Smooth muscle cell (in vitro differentiated cells): Measurements from ENCODE around the gene ATP2B3. TPM values are rescaled to one million over a fixed set of nuclear protein-coding genes. Genes with fewer than 3 reads are reported as not detected.

Experiments
- DNase-seq: peaks from one replicate; lab custom pipeline; 2025; ENCODE audit not compliant: unreplicated experiment; lab: John Stamatoyannopoulos, UW
- H2AFZ ChIP-seq: fragments of 200-600 bp; sonication (generic); 2 replicates; pipeline ENCODE4 v1.6.0; 2016; ENCODE audit warnings: antibody characterized with exemption, low read depth, mild to moderate bottlenecking
- H3F3A ChIP-seq: fragments of 200-600 bp; sonication (generic); 2 replicates; pipeline ENCODE4 v1.6.0; 2017; ENCODE audit warnings: antibody characterized with exemption, low read depth
- H3K27ac ChIP-seq: fragments of 200-600 bp; sonication (generic); 2 replicates; pipeline ENCODE4 v1.5.1; 2016; ENCODE audit warnings: low read depth, mild to moderate bottlenecking
- H3K27me3 ChIP-seq: fragments of 200-600 bp; sonication (generic); 2 replicates; pipeline ENCODE4 v1.6.1; 2016; ENCODE audit warnings: low read depth, mild to moderate bottlenecking
- H3K36me3 ChIP-seq: fragments of 200-600 bp; sonication (generic); 2 replicates; pipeline ENCODE4 v1.5.1; 2016; ENCODE audit warnings: low read depth
- H3K4me1 ChIP-seq: fragments of 200-600 bp; sonication (generic); 2 replicates; pipeline ENCODE4 v1.5.1; 2016; ENCODE audit warnings: low read depth
- H3K4me2 ChIP-seq: fragments of 200-600 bp; sonication (generic); 2 replicates; pipeline ENCODE4 v1.6.0; 2016; ENCODE audit warnings: mild to moderate bottlenecking
- H3K4me3 ChIP-seq: fragments of 200-600 bp; sonication (generic); 2 replicates; pipeline ENCODE4 v1.5.1; 2016; ENCODE audit warnings: mild to moderate bottlenecking
- H3K79me2 ChIP-seq: fragments of 200-600 bp; sonication (generic); 2 replicates; pipeline ENCODE4 v1.6.0; 2016; ENCODE audit warnings: low read depth, mild to moderate bottlenecking
- H3K9ac ChIP-seq: fragments of 200-600 bp; sonication (generic); 2 replicates; pipeline ENCODE4 v1.6.0; 2016; ENCODE audit warnings: low read depth
- H3K9me3 ChIP-seq: fragments of 200-600 bp; sonication (generic); replicated peaks from 2 replicates; pipeline ENCODE4 v1.5.1; 2016; ENCODE audit warnings: low read depth
- H4K20me1 ChIP-seq: fragments of 200-600 bp; sonication (generic); 2 replicates; pipeline ENCODE4 v1.6.0; 2016; ENCODE audit warnings: low read depth
- CTCF ChIP-seq: fragments of 200-600 bp; sonication (generic); IDR thresholded peaks from 2 replicates; pipeline ENCODE4 v1.5.1; 2017; ENCODE audit warnings: borderline replicate concordance, mild to moderate bottlenecking, antibody characterized with exemption; ENCODE audit not compliant: insufficient read depth, poor library complexity, severe bottlenecking
- WGBS: methylation state at CpG from one replicate; pipeline ENCODE4 v1.1.7; 2016; ENCODE audit warnings: low lambda C conversion rate; 5-methylcytosine and 5-hydroxymethylcytosine counted together
- polyA plus RNA-seq: library from polyadenylated mRNA; unstranded; fragments of >200 nt; fragmentation: Nextera tagmentation; extraction: Ambion mirVana; gene quantifications from 2 replicates; pipeline ENCODE4 v1.2.1, GENCODE V29; 2016
- total RNA-seq: library from RNA; depleted of rRNA; stranded (reverse); fragments of >200 nt; gene quantifications from 2 replicates; pipeline ENCODE4 v1.2.3, GENCODE V29; 2014

ATP2B3 gene
- total and polyA plus RNA-seq, 2 experiments from 2014 or later, result 0.05 to 0.22 TPM

DNA sequence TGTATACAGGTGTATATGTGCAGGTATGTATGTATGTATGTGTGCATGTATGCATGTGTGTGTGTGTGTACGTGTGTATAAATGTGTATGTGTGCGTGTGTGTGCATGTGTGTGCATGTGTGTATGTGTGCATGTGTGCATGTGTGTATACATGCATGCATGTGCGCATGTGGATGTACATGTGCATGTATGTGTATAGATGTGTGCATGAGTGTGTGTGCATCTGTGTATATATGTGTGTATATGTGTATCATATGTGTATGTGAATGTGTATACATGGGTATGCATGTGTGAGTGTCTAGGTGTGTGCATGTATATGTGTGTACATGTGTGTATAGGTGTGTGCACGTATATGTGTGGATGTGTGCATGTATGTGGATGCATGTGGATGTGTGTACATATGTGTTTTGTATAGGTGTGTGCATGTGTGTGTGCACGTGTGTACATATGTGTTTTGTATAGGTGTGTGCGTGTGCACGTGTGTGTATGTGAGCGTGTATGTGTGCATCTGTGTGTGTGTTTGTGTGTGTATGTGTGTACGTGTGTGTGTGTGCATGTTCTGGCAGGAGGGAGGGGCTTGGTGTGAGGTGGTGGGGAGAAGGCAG, 16.7 kb upstream of the ATP2B3 start:
- no peak overlapping the region for H2AFZ ChIP-seq
- H3K9me3 ChIP-seq, result no peaks in the 10 kb centered on the region
- H3K27ac ChIP-seq, result no peak overlapping the region
- no peaks in the 10 kb centered on the region for H3F3A ChIP-seq
- peak overlapping the region; percentile 78 for H3K4me2 ChIP-seq
- TF ChIP-seq CTCF, result no peak
- DNase-seq, result no peak
- no peak overlapping the region for H3K4me3 ChIP-seq
- no peaks in the 10 kb centered on the region for H3K27me3 ChIP-seq
- H3K4me1 ChIP-seq, result no peaks in the 10 kb centered on the region
- no peaks in the 10 kb centered on the region for H3K36me3 ChIP-seq
- no peak overlapping the region for H3K9ac ChIP-seq
- peaks cover 82% of the 10 kb centered on the region for H4K20me1 ChIP-seq
- 84% methylated on average over 8 of the region's 9 CpGs for WGBS
- H3K79me2 ChIP-seq, result peaks cover 32% of the 10 kb centered on the region

DNA sequence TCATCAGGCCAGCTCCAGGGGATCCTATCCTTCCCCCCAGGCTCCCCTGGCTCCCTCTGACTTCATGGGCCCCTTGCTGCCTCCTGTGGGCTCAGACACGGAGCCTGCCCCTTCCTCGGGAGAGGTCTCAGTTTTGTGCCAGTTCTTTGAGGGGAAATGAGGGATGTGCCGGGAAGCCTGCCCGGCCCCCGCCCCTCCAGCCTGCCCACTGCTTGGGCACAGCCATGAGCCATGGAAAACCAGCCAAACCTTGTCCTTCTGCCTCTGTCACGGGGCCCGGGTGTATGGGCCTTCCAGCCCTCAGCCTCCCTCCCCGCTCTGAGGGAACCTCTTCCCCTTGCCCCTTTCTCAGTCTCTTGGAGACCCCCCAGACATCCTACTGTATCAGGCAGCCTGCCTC, 15.9 kb upstream of the ATP2B3 start:
- no peak overlapping the region for H3K4me2 ChIP-seq
- no peak for TF ChIP-seq CTCF
- no peak for DNase-seq
- H4K20me1 ChIP-seq, result peaks cover 75% of the 10 kb centered on the region
- H3K27ac ChIP-seq, result peak overlapping the region; percentile 28
- H3K4me1 ChIP-seq, result no peaks in the 10 kb centered on the region
- no peaks in the 10 kb centered on the region for H3K9me3 ChIP-seq
- H3K9ac ChIP-seq, result no peak overlapping the region
- H3K4me3 ChIP-seq, result no peak overlapping the region
- 87% methylated on average over 8 of the region's 8 CpGs for WGBS
- H3F3A ChIP-seq, result no peaks in the 10 kb centered on the region
- H3K79me2 ChIP-seq, result peaks cover 25% of the 10 kb centered on the region
- no peaks in the 10 kb centered on the region for H3K36me3 ChIP-seq
- no peaks in the 10 kb centered on the region for H3K27me3 ChIP-seq
- H2AFZ ChIP-seq, result no peak overlapping the region

DNA sequence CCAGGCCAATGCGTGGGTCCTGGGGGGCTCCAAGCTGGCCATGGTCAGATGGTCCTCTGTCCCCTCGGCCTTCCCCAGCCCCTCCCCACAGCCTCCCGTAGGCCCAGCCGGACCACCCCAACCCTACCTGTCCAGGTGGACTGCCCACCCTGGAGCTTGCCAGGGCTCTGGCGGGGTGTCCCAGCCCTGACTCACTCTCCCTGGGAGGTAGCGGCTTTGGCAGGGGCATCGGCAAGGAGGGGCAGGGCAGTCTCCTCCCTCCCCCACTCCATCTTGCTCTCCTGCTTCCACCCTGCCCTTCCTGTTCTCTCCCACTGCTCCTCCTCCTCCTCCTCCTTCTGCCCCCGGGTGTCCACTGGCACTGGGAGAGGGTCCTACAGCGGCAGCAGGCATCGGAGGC, 15.3 kb upstream of the ATP2B3 start:
- Histone ChIP-seq H4K20me1 (peaks cover 79% of the 10 kb centered on the region), H3K9ac (no peak overlapping the region), H3K79me2 (peaks cover 23% of the 10 kb centered on the region), H3F3A (no peaks in the 10 kb centered on the region), H3K27me3 (no peaks in the 10 kb centered on the region), H3K4me3 (no peak overlapping the region), H3K27ac (peak overlapping the region; percentile 28), H2AFZ (no peak overlapping the region), H3K4me1 (no peaks in the 10 kb centered on the region), H3K9me3 (no peaks in the 10 kb centered on the region), H3K36me3 (no peaks in the 10 kb centered on the region), H3K4me2 (no peak overlapping the region)
- TF ChIP-seq CTCF, result no peak
- no peak for DNase-seq
- WGBS, result 88% methylated on average over 10 of the region's 10 CpGs

- Histone ChIP-seq H3K9ac (no peak overlapping the region), H3F3A (no peaks in the 10 kb centered on the region), H3K4me1 (no peaks in the 10 kb centered on the region), H3K27ac (no peak overlapping the region), H3K4me3 (no peak overlapping the region), H3K36me3 (no peaks in the 10 kb centered on the region), H2AFZ (no peak overlapping the region), H3K27me3 (no peaks in the 10 kb centered on the region), H3K9me3 (no peaks in the 10 kb centered on the region), H3K4me2 (no peak overlapping the region), H4K20me1 (peaks cover 80% of the 10 kb centered on the region), H3K79me2 (peaks cover 20% of the 10 kb centered on the region)
- no peak for DNase-seq
- WGBS, result 94% methylated on average over 12 of the region's 14 CpGs
- TF ChIP-seq CTCF, result no peak
Measured at GRCh38 chrX:153502796-153503195, 14.6 kb upstream of the ATP2B3 start.
